ENCODE measurements around the gene TGM2. TPM values are rescaled to one million over a fixed set of nuclear protein-coding genes. Genes with fewer than 3 reads are reported as not detected.

Gene TGM2
- 0.56 TPM for polyA plus RNA-seq (2013, experiment 1 of 2)
- 0.56 TPM for polyA plus RNA-seq (2013, experiment 2 of 2)

DNA sequence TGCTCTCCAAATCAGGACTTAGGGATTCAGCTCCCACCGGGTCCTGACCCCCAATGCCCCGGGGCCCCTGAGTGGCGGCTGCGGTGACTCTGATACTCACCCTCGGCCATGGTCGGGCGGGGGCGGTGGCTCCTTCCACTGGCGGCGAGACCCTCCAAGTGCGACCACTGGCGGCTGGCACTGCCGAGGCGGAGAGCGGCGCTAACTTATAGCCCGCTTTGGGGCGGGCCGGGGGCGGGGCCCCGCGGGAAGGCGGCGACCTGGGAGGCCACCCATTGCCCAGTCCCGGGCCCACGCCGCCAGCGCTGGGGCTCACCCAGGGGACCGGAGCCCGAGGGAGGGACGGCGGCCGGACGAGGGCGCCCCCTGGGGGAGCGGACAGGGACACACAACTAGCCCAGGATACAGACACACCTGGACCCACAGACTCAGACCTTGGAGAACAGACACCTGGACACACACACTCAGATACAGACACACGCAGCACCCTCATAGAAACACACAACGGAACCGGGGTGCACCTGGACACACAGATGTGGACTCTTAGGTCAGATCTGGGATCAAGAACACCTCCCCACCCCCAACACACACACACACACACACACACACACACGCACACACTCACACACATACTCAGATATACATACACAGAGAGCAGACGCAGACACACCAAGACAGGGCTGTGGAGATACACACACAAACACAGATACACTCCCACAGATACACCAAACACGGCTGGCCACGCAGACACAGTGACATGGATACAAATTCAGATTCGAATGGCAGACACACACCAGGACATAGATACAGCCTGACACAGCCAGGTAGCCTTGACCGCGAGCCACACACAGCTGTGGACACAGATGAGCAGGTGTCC is at the start of gene TGM2:
TSS of gene TGM2 (minus strand) at position 182 of the 877 bp plus-strand sequence. CDS start at position 110, 72 bp downstream.
- no peak within 1 kb of the TSS for H2BK5ac ChIP-seq (ENCODE audit: low read length)
- H3K79me1 ChIP-seq (ENCODE audit: low read length), result no peaks in the 10 kb centered on the region
- no peak within 1 kb of the TSS for H2BK15ac ChIP-seq (replicated peaks; ENCODE audit: low read depth)
- DNase-seq, result peak; percentile 53
- H3K23ac ChIP-seq (ENCODE audit: low read length), result no peak within 1 kb of the TSS
- H3K36me3 ChIP-seq (ENCODE audit: control insufficient read depth, insufficient read depth, low read length), result no peaks in the 10 kb centered on the region
- H3K4me1 ChIP-seq (ENCODE audit: control insufficient read depth, low read depth, low read length), result no peaks in the 10 kb centered on the region
- H3K56ac ChIP-seq (ENCODE audit: low read length), result peak within 1 kb of the TSS; percentile 69
- no peak within 1 kb of the TSS for H3K4me3 ChIP-seq (ENCODE audit: low read length)
- H4K5ac ChIP-seq (ENCODE audit: low read length), result no peak within 1 kb of the TSS
- H2AK5ac ChIP-seq (ENCODE audit: low read length), result no peak within 1 kb of the TSS
- H3K18ac ChIP-seq (ENCODE audit: low read length), result no peak within 1 kb of the TSS
- H3K4me2 ChIP-seq (ENCODE audit: low read length), result peak within 1 kb of the TSS; percentile 31
- H3K9ac ChIP-seq (ENCODE audit: low read length), result peak within 1 kb of the TSS; percentile 24
- H3K27me3 ChIP-seq (ENCODE audit: insufficient read depth, low read length, poor library complexity), result no peaks in the 10 kb centered on the region
- no peak within 1 kb of the TSS for H2BK120ac ChIP-seq (ENCODE audit: low read depth, low read length)
- WGBS (ENCODE audit: extremely low coverage, insufficient coverage, low lambda C conversion rate), result no CpG with 5 or more reads among the region's 46 CpGs
- no peak within 1 kb of the TSS for H3K27ac ChIP-seq (ENCODE audit: low read depth, low read length)
- no peak within 1 kb of the TSS for H3K4ac ChIP-seq (ENCODE audit: low read depth, low read length)
- no peaks in the 10 kb centered on the region for H3K79me2 ChIP-seq (ENCODE audit: control insufficient read depth, insufficient read depth, low read length)
- H4K8ac ChIP-seq (ENCODE audit: low read depth, low read length), result no peak within 1 kb of the TSS

GRCh38 chr20:38214256-38215193 is 49.5 kb upstream of the TGM2 start:
- no peak overlapping the region for H3K4me3 ChIP-seq (ENCODE audit: low read length)
- no peak overlapping the region for H3K4ac ChIP-seq (ENCODE audit: low read depth, low read length)
- no peak overlapping the region for H2BK5ac ChIP-seq (ENCODE audit: low read length)
- H2BK120ac ChIP-seq (ENCODE audit: low read depth, low read length), result no peak overlapping the region
- no peaks in the 10 kb centered on the region for H3K27me3 ChIP-seq (ENCODE audit: insufficient read depth, low read length, poor library complexity)
- H3K4me2 ChIP-seq (ENCODE audit: low read length), result no peak overlapping the region
- no peak overlapping the region for H3K18ac ChIP-seq (ENCODE audit: low read length)
- no peak for DNase-seq
- H3K79me1 ChIP-seq (ENCODE audit: low read length), result no peaks in the 10 kb centered on the region
- whole genome bisulfite sequencing (ENCODE audit: extremely low coverage, insufficient coverage, low lambda C conversion rate), result no CpG with 5 or more reads among the region's 19 CpGs
- H3K56ac ChIP-seq (ENCODE audit: low read length), result no peak overlapping the region
- H4K8ac ChIP-seq (ENCODE audit: low read depth, low read length), result no peak overlapping the region
- H3K27ac ChIP-seq (ENCODE audit: low read depth, low read length), result no peak overlapping the region
- no peak overlapping the region for H3K9ac ChIP-seq (ENCODE audit: low read length)
- H3K4me1 ChIP-seq (ENCODE audit: control insufficient read depth, low read depth, low read length), result no peaks in the 10 kb centered on the region
- no peaks in the 10 kb centered on the region for H3K36me3 ChIP-seq (ENCODE audit: control insufficient read depth, insufficient read depth, low read length)
- H2BK15ac ChIP-seq (replicated peaks; ENCODE audit: low read depth), result no peak overlapping the region
- no peak overlapping the region for H2AK5ac ChIP-seq (ENCODE audit: low read length)
- no peaks in the 10 kb centered on the region for H3K79me2 ChIP-seq (ENCODE audit: control insufficient read depth, insufficient read depth, low read length)
- no peak overlapping the region for H3K23ac ChIP-seq (ENCODE audit: low read length)
- H4K5ac ChIP-seq (ENCODE audit: low read length), result no peak overlapping the region

DNA sequence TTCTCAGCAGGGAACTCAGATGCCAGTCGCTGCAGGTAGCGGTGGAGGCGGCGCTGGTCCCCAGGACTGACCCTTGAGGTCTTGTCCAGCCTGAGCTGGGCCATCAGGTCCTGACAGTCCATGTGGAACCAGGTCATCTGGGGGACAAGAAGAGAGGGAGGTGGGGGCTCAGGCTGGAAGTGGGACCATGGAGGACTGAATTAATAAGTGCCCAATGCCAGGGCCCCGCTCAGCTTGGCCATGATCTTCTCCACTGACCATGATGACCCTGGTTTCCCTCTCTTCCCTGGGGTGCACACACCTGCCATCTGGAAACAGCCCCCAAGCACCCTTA is 48.5 kb upstream of the TGM2 start:
- H3K56ac ChIP-seq (ENCODE audit: low read length), result no peak overlapping the region
- H3K27me3 ChIP-seq (ENCODE audit: insufficient read depth, low read length, poor library complexity), result no peaks in the 10 kb centered on the region
- H4K5ac ChIP-seq (ENCODE audit: low read length), result no peak overlapping the region
- H4K8ac ChIP-seq (ENCODE audit: low read depth, low read length), result no peak overlapping the region
- no peak overlapping the region for H2BK5ac ChIP-seq (ENCODE audit: low read length)
- H3K23ac ChIP-seq (ENCODE audit: low read length), result no peak overlapping the region
- no peak overlapping the region for H3K18ac ChIP-seq (ENCODE audit: low read length)
- no CpG with 5 or more reads among the region's 5 CpGs for WGBS (ENCODE audit: extremely low coverage, insufficient coverage, low lambda C conversion rate)
- H3K4me1 ChIP-seq (ENCODE audit: control insufficient read depth, low read depth, low read length), result no peaks in the 10 kb centered on the region
- H3K27ac ChIP-seq (ENCODE audit: low read depth, low read length), result no peak overlapping the region
- no peaks in the 10 kb centered on the region for H3K79me1 ChIP-seq (ENCODE audit: low read length)
- H2BK15ac ChIP-seq (replicated peaks; ENCODE audit: low read depth), result no peak overlapping the region
- DNase-seq, result no peak
- H2BK120ac ChIP-seq (ENCODE audit: low read depth, low read length), result no peak overlapping the region
- no peaks in the 10 kb centered on the region for H3K36me3 ChIP-seq (ENCODE audit: control insufficient read depth, insufficient read depth, low read length)
- no peaks in the 10 kb centered on the region for H3K79me2 ChIP-seq (ENCODE audit: control insufficient read depth, insufficient read depth, low read length)
- no peak overlapping the region for H3K4ac ChIP-seq (ENCODE audit: low read depth, low read length)
- H3K4me2 ChIP-seq (ENCODE audit: low read length), result no peak overlapping the region
- no peak overlapping the region for H2AK5ac ChIP-seq (ENCODE audit: low read length)
- no peak overlapping the region for H3K9ac ChIP-seq (ENCODE audit: low read length)
- H3K4me3 ChIP-seq (ENCODE audit: low read length), result no peak overlapping the region

DNA sequence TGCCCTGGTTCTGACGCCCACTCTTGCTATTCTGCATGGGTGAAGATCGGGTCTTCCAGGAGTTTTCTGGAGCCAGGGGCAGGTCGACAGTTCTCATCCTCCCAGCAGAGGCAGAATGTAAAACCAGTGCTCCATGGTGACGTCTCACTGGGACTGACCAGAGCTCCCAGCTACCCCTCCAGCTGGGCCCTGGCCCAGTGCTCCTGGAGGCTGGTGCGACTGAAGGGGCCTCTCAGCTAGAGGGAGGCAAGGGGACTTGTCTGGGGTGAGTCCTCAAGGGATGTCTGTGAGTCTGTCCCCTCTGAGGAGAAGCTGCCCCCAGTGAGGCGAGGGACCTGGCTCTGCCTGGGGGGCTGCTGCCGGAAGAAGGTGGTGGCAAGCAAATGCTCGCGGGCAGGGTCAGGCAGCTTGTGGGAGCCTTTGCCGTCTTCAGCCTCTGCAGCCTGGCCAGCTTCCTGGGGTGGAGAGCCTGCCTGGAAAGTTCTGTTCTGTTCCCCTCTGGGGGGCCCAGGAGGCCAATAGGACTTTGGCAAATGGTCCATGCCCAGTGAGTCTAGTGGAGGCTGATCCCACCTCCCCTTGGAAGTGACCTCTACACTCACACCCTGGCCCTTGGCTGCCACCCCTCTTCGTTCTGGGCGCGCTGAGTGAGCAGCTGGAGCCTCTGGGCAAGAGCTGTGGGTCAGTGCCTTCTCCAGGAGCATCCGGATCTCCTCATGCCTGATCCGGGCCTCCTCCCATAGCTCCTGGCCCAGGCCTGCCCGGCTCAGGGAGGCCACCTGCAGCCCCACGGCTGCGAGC is 47.9 kb upstream of the TGM2 start:
- Histone ChIP-seq H4K5ac (ENCODE audit: low read length) (no peak overlapping the region), H3K27ac (ENCODE audit: low read depth, low read length) (no peak overlapping the region), H3K56ac (ENCODE audit: low read length) (no peak overlapping the region), H3K9ac (ENCODE audit: low read length) (no peak overlapping the region), H3K4me2 (ENCODE audit: low read length) (no peak overlapping the region), H3K4me1 (ENCODE audit: control insufficient read depth, low read depth, low read length) (no peaks in the 10 kb centered on the region), H3K27me3 (ENCODE audit: insufficient read depth, low read length, poor library complexity) (no peaks in the 10 kb centered on the region), H3K4me3 (ENCODE audit: low read length) (no peak overlapping the region), H3K79me1 (ENCODE audit: low read length) (no peaks in the 10 kb centered on the region), H3K23ac (ENCODE audit: low read length) (no peak overlapping the region), H3K79me2 (ENCODE audit: control insufficient read depth, insufficient read depth, low read length) (no peaks in the 10 kb centered on the region), H4K8ac (ENCODE audit: low read depth, low read length) (no peak overlapping the region), H2BK5ac (ENCODE audit: low read length) (no peak overlapping the region), H3K18ac (ENCODE audit: low read length) (no peak overlapping the region), H3K36me3 (ENCODE audit: control insufficient read depth, insufficient read depth, low read length) (no peaks in the 10 kb centered on the region), H3K4ac (ENCODE audit: low read depth, low read length) (no peak overlapping the region), H2BK120ac (ENCODE audit: low read depth, low read length) (no peak overlapping the region), H2BK15ac (replicated peaks; ENCODE audit: low read depth) (no peak overlapping the region), H2AK5ac (ENCODE audit: low read length) (no peak overlapping the region)
- WGBS (ENCODE audit: extremely low coverage, insufficient coverage, low lambda C conversion rate), result no CpG with 5 or more reads among the region's 18 CpGs
- DNase-seq, result no peak

- Histone ChIP-seq H4K8ac (ENCODE audit: low read depth, low read length) (no peak overlapping the region), H3K56ac (ENCODE audit: low read length) (no peak overlapping the region), H3K4me1 (ENCODE audit: control insufficient read depth, low read depth, low read length) (no peaks in the 10 kb centered on the region), H3K4me3 (ENCODE audit: low read length) (no peak overlapping the region), H3K23ac (ENCODE audit: low read length) (no peak overlapping the region), H3K79me1 (ENCODE audit: low read length) (no peaks in the 10 kb centered on the region), H3K9ac (ENCODE audit: low read length) (no peak overlapping the region), H3K27me3 (ENCODE audit: insufficient read depth, low read length, poor library complexity) (no peaks in the 10 kb centered on the region), H2BK5ac (ENCODE audit: low read length) (no peak overlapping the region), H3K18ac (ENCODE audit: low read length) (no peak overlapping the region), H4K5ac (ENCODE audit: low read length) (no peak overlapping the region), H2BK120ac (ENCODE audit: low read depth, low read length) (no peak overlapping the region), H3K4ac (ENCODE audit: low read depth, low read length) (no peak overlapping the region), H3K79me2 (ENCODE audit: control insufficient read depth, insufficient read depth, low read length) (no peaks in the 10 kb centered on the region), H2BK15ac (replicated peaks; ENCODE audit: low read depth) (no peak overlapping the region), H2AK5ac (ENCODE audit: low read length) (no peak overlapping the region), H3K4me2 (ENCODE audit: low read length) (no peak overlapping the region), H3K27ac (ENCODE audit: low read depth, low read length) (no peak overlapping the region), H3K36me3 (ENCODE audit: control insufficient read depth, insufficient read depth, low read length) (no peaks in the 10 kb centered on the region)
- DNase-seq, result no peak
- no CpG with 5 or more reads among the region's 9 CpGs for WGBS (ENCODE audit: extremely low coverage, insufficient coverage, low lambda C conversion rate)
Measured at GRCh38 chr20:38211200-38212097, 46.4 kb upstream of the TGM2 start.

Data from mesendoderm (in vitro differentiated cells).